ENCODE measurements around the gene GCN1. TPM values are rescaled to one million over a fixed set of nuclear protein-coding genes. Genes with fewer than 3 reads are reported as not detected.

GCN1 gene
- total RNA-seq, 2 donors from 2014 or later = 150 to 163 TPM

DNA sequence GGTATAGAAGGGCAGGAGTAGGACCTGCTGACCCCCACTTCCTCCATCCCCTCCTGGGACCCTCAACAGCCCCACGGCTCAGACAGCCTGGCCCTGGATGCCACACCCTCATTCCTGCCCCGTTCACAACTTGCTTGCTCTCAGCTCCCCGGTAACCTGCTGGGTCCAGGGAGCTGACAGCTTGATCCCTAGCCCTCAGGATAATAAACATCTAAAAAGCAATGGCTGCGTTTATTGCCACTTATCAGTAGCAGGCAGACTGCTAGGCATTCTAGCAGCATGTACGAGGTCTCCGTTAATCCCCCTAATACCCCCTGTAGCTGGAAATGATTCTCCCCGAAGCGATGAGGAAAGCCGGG, 30.7 kb upstream of the GCN1 start:
- no peaks in the 10 kb centered on the region for H3K9me3 ChIP-seq (ENCODE audit: control insufficient read depth, low read length, poor library complexity, severe bottlenecking)
- H3K27ac Mint-ChIP-seq = peak overlapping the region; percentile 86
- H3K4me1 Mint-ChIP-seq = peaks cover 30% of the 10 kb centered on the region
- no peak overlapping the region for H3K4me3 Mint-ChIP-seq
- ATAC-seq (no peak), DNase-seq (no peak)
- H3K27me3 Mint-ChIP-seq = no peaks in the 10 kb centered on the region
- H3K36me3 Mint-ChIP-seq (ENCODE audit: low read depth) = peaks cover 5% of the 10 kb centered on the region

GRCh38 chr12:120224304-120225199, 30.0 kb upstream of the GCN1 start:
- no peaks in the 10 kb centered on the region for H3K9me3 ChIP-seq (ENCODE audit: control insufficient read depth, low read length, poor library complexity, severe bottlenecking)
- ATAC-seq (no peak), DNase-seq (no peak)
- Mint-ChIP-seq H3K36me3 (ENCODE audit: low read depth) (peaks cover 7% of the 10 kb centered on the region), H3K4me3 (no peak overlapping the region), H3K4me1 (peaks cover 24% of the 10 kb centered on the region), H3K27me3 (no peaks in the 10 kb centered on the region), H3K27ac (peak overlapping the region; percentile 86)

DNA sequence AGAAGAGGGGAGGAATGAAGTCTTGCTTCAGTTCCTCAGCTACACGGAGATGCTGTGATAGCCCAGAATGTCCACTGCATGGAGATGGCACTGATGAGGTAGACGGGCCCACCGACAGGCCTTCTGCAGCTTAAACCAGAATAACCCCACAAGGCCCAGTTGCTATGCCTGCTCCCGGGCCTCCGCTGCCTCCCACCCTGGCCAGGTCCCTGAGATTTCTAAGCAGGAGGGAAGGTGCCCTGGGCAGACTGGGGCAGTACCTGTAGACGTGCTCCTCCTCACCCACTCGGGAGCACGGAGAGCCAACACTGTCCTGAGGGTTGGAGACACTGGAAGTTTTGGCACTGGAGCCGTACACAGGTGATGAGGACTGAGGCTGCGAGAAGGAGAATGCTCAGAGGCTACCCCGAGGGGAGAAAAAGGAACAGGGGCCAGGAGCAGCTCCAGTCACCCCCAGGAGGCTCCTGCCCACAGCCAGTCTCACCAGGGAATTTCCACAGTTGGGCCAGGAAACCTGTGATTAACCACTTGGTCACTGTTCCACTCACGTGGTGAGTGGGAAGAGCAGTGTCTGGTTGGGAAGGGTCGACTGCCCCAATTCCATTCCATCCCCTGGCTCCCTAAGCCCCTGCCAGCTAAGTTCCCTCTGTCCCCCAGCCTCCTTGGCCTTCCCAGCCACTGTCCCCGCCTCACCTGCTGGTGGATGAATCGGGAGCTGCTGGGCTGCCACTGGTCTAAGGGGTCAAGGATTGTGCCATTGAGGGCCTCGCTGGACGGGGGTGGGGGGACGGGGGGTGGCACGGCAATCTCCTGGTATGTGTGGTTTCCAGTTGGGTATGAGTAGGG, 29.2 kb upstream of the GCN1 start:
- H3K4me1 Mint-ChIP-seq = peaks cover 19% of the 10 kb centered on the region
- no peak overlapping the region for H3K4me3 Mint-ChIP-seq
- no peaks in the 10 kb centered on the region for H3K27me3 Mint-ChIP-seq
- H3K9me3 ChIP-seq (ENCODE audit: control insufficient read depth, low read length, poor library complexity, severe bottlenecking) = no peaks in the 10 kb centered on the region
- H3K36me3 Mint-ChIP-seq (ENCODE audit: low read depth) = peaks cover 7% of the 10 kb centered on the region
- no peak for DNase-seq
- ATAC-seq = no peak
- peak overlapping the region; percentile 81 for H3K27ac Mint-ChIP-seq

DNA sequence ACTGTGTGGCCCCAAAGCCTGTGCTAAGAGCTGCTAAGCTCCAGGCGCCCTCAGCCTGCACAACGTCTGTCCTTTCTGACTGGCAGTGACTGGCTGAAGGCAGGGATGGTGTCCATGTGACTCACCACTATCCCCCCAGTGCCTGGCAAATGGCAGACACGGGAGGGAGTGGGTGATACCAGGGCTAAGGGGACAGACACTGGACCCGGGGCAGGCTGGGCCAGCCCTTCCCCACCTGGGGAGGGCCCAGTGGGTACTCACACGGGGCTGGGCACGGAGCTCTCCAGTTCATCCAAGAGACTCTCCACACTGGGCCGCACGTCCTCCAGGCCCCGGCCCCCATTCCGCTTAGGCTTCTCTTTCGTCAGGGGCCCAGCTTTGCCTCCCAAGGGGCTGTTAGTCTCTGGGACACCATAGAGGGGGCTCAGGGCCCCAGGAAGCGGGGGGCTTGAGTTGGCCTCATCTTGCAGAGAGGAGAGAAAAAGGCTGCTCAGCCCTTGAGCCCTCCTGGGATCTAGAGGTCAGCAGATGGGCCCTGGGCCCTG, 27.8 kb upstream of the GCN1 start:
- ATAC-seq (no peak), DNase-seq (no peak)
- H3K36me3 Mint-ChIP-seq (ENCODE audit: low read depth) = peaks cover 7% of the 10 kb centered on the region
- H3K9me3 ChIP-seq (ENCODE audit: control insufficient read depth, low read length, poor library complexity, severe bottlenecking) = no peaks in the 10 kb centered on the region
- peaks cover 15% of the 10 kb centered on the region for H3K4me1 Mint-ChIP-seq
- no peaks in the 10 kb centered on the region for H3K27me3 Mint-ChIP-seq
- H3K4me3 Mint-ChIP-seq = peak overlapping the region; percentile 77
- H3K27ac Mint-ChIP-seq = peak overlapping the region; percentile 81

- peaks cover 7% of the 10 kb centered on the region for H3K36me3 Mint-ChIP-seq (ENCODE audit: low read depth)
Observed at GRCh38 chr12:120221576-120221900, 27.0 kb upstream of the GCN1 start.

GRCh38 chr12:120220838-120221575, 26.5 kb upstream of the GCN1 start:
- DNase-seq = no peak
- Mint-ChIP-seq H3K27ac (peak overlapping the region; percentile 27), H3K27me3 (no peaks in the 10 kb centered on the region), H3K4me1 (peaks cover 12% of the 10 kb centered on the region), H3K36me3 (ENCODE audit: low read depth) (peaks cover 8% of the 10 kb centered on the region), H3K4me3 (peak overlapping the region; percentile 74)
- H3K9me3 ChIP-seq (ENCODE audit: control insufficient read depth, low read length, poor library complexity, severe bottlenecking) = no peaks in the 10 kb centered on the region
- no peak for ATAC-seq

More at GRCh38 chr12:120221576-120221900, 27.0 kb upstream of the GCN1 start:
- Mint-ChIP-seq H3K4me1 (peaks cover 15% of the 10 kb centered on the region), H3K27ac (no peak overlapping the region), H3K27me3 (no peaks in the 10 kb centered on the region), H3K4me3 (no peak overlapping the region)
- H3K9me3 ChIP-seq (ENCODE audit: control insufficient read depth, low read length, poor library complexity, severe bottlenecking) = no peaks in the 10 kb centered on the region
- ATAC-seq (no peak), DNase-seq (no peak)

DNA sequence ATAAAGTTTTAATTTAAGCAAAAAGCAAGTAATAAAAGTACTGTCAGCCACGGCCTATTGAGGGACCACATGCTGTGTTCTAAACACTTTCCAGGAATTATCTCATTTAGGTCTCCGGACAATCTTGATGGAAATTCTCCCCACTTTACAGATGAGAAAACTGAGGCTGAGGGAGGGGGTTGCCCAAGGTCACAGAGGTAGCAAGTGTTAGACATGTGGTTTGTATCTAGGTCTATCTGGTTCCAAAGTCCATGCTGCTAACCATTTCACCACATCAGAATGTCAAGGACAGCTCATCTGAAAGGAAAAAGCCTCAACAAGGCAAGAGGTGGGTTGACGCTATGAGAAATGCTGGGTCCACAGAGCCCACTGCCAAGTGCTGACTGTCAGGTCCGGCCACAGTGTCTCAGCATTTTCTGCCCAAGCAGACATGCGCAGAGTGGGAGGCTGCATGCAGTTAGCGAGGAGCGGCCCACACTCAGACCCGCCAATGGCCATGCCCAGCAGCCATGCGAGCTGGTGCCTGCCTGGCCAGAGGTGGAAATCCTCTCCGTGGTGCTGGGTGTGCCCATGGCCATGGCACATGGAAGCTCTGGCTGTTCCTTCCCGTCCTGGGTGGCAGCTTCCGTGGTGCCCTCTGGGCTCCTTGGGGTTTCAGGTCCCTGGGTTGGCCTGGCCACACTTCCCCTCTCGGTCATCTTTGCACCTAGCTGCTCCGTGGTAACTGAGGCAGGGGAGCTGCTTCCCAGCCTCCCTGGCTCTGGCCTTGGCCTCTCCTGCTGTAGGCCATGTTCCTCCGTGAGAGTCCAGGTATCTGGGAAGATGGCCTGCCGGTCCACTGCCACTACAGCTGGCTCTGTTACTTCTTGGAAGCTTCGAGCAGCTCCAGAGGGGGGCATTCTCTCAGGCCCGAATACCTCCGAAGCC, 24.4 kb upstream of the GCN1 start:
- DNase-seq = no peak
- H3K9me3 ChIP-seq (ENCODE audit: control insufficient read depth, low read length, poor library complexity, severe bottlenecking) = no peaks in the 10 kb centered on the region
- Mint-ChIP-seq H3K4me1 (peaks cover 5% of the 10 kb centered on the region), H3K27ac (peak overlapping the region; percentile 34), H3K4me3 (no peak overlapping the region), H3K36me3 (ENCODE audit: low read depth) (peaks cover 13% of the 10 kb centered on the region), H3K27me3 (no peaks in the 10 kb centered on the region)
- no peak for ATAC-seq

DNA sequence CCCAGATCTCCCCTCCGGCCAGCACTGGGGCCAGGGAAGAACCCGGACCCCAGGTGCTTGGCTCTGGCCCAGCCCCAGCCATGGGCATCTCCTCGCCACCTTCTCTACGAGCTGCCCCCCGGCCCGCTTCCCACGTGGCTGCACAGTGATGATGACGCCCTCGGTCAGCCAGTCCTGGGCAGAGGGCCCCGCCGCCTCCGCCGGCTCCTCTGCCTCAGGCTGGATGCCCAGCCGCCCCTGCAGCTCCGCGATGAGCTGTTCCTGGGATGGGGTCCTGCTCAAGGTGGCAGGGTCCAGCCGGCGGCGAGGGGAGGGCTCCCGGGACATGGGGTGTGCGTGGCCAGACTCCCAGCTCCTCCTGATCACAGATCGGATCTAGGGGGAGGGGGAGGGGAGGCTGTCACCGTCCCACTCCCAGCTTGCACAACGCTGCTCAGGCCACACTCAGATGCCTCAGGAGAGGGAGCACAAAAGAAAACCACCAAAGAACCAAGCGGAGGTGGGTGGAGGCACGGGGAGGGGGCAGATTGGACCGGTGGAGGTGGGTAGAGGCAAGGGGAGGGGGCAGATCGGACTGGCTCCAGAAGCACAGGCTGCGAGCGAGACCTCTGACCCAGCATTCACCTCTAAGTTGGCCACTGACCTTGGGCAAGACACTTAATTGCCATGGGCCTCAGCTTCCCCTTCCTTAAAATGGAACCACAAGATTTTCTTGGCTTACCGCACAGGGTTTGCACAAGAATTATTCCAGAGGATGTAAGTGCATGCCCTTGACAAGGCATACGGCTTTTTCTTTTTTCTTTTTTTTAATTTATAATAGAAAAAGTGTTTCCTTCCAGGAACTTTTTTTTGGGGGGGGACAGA, 22.5 kb upstream of the GCN1 start:
- H3K4me1 Mint-ChIP-seq = peaks cover 5% of the 10 kb centered on the region
- H3K9me3 ChIP-seq (ENCODE audit: control insufficient read depth, low read length, poor library complexity, severe bottlenecking) = no peaks in the 10 kb centered on the region
- no peak overlapping the region for H3K4me3 Mint-ChIP-seq
- ATAC-seq (no peak), DNase-seq (no peak)
- no peaks in the 10 kb centered on the region for H3K27me3 Mint-ChIP-seq
- H3K27ac Mint-ChIP-seq = no peak overlapping the region
- H3K36me3 Mint-ChIP-seq (ENCODE audit: low read depth) = peaks cover 10% of the 10 kb centered on the region

GRCh38 chr12:120215766-120216735, 21.5 kb upstream of the GCN1 start:
- DNase-seq = no peak
- no peak for ATAC-seq
- H3K36me3 Mint-ChIP-seq (ENCODE audit: low read depth) = peaks cover 13% of the 10 kb centered on the region
- H3K27me3 Mint-ChIP-seq = no peaks in the 10 kb centered on the region
- H3K4me3 Mint-ChIP-seq = no peak overlapping the region
- no peaks in the 10 kb centered on the region for H3K9me3 ChIP-seq (ENCODE audit: control insufficient read depth, low read length, poor library complexity, severe bottlenecking)
- H3K4me1 Mint-ChIP-seq = peaks cover 9% of the 10 kb centered on the region
- H3K27ac Mint-ChIP-seq = no peak overlapping the region

GRCh38 chr12:120215357-120215735, 20.8 kb upstream of the GCN1 start:
- Mint-ChIP-seq H3K4me3 (no peak overlapping the region), H3K4me1 (peaks cover 3% of the 10 kb centered on the region), H3K27me3 (no peaks in the 10 kb centered on the region), H3K27ac (no peak overlapping the region), H3K36me3 (ENCODE audit: low read depth) (peaks cover 10% of the 10 kb centered on the region)
- no peaks in the 10 kb centered on the region for H3K9me3 ChIP-seq (ENCODE audit: control insufficient read depth, low read length, poor library complexity, severe bottlenecking)
- ATAC-seq (no peak), DNase-seq (no peak)

Measured in T-helper 17 cell (primary cell).